K562 (cell line): ENCODE data around the gene TMC6. TPM values are rescaled to one million over a fixed set of nuclear protein-coding genes. Genes with fewer than 3 reads are reported as not detected.

Experiments used
- FOXJ3 ChIP-seq: sonication (generic); formaldehyde crosslinking; IDR thresholded peaks from 2 replicates; pipeline ENCODE4 v1.4.0; 2020; ENCODE audit warnings: mild to moderate bottlenecking, missing genetic modification reagents
- HNRNPL ChIP-seq: fragments of 200-400 bp; formaldehyde crosslinking; IDR thresholded peaks from 2 replicates; pipeline ENCODE4 v1.6.1; 2017; ENCODE audit warnings: low read depth, mild to moderate bottlenecking, low read length
- STAG1 ChIP-seq: sonication (generic); formaldehyde crosslinking; IDR thresholded peaks from 2 replicates; pipeline ENCODE4 v1.5.0; 2020; ENCODE audit warnings: missing genetic modification reagents, borderline replicate concordance
- TBL1XR1 ChIP-seq, 2 experiments: IDR thresholded peaks; 2 replicates each; pipeline ENCODE4 v1.6.1; 2012; ENCODE audit warnings: improper control_type of control experiment in 2 of 2, low read length in 2 of 2, mild to moderate bottlenecking in 1 of 2
- polyA plus RNA-seq, 8 experiments: library from polyadenylated mRNA; depleted of rRNA in 4 of 8; stranded (reverse) in 5 of 8; unstranded in 3 of 8; fragments of >200 nt; fragmentation: Nextera tagmentation in 2 of 8; fragmentation: Illumina TruSeq in 1 of 8; extraction: Ambion mirVana in 2 of 8; extraction: Trizol in 1 of 8; gene quantifications; 2 replicates each; pipeline versions ENCODE4 v1.2.1 to v1.2.3, GENCODE V29; 2011 to 2014; ENCODE audit warnings: inconsistent platforms in 1 of 8, missing spikeins in 1 of 8
- total RNA-seq, 7 experiments: library from RNA; depleted of rRNA in 6 of 7; stranded (reverse); fragments of >200 nt in 6 of 7; fragmentation: Illumina TruSeq in 2 of 7; extraction: Trizol in 2 of 7; gene quantifications; 2 replicates each; pipeline versions ENCODE4 v1.2.1 to v1.2.3, GENCODE V29; 2011 to 2021; ENCODE audit warnings: low replicate concordance in 1 of 7
- TF ChIP-seq, protein P1 (sequence below): fragments of 450-650 bp; IDR thresholded peaks from 2 replicates; pipeline ENCODE4 v1.6.1; 2016; ENCODE audit warnings: mild to moderate bottlenecking, moderate library complexity
- TF ChIP-seq, protein P2 (sequence below): sonication (generic); formaldehyde crosslinking; IDR thresholded peaks from 2 replicates; pipeline ENCODE4 v1.8.0; 2022; ENCODE audit warnings: missing genetic modification reagents, mild to moderate bottlenecking, moderate library complexity, borderline replicate concordance
- TF ChIP-seq, protein P3 (sequence below): fragments of 250-450 bp; sonication (Bioruptor Pico); IDR thresholded peaks from 2 replicates; pipeline ENCODE4 v1.4.0; 2020

The TMC6 gene
- total and polyA plus RNA-seq, 9 of the 15 experiments (the other 6 are each of a cell fraction or from before 2014, with no cell fraction given), result 4.1 to 351 (median 66.9) TPM

DNA sequence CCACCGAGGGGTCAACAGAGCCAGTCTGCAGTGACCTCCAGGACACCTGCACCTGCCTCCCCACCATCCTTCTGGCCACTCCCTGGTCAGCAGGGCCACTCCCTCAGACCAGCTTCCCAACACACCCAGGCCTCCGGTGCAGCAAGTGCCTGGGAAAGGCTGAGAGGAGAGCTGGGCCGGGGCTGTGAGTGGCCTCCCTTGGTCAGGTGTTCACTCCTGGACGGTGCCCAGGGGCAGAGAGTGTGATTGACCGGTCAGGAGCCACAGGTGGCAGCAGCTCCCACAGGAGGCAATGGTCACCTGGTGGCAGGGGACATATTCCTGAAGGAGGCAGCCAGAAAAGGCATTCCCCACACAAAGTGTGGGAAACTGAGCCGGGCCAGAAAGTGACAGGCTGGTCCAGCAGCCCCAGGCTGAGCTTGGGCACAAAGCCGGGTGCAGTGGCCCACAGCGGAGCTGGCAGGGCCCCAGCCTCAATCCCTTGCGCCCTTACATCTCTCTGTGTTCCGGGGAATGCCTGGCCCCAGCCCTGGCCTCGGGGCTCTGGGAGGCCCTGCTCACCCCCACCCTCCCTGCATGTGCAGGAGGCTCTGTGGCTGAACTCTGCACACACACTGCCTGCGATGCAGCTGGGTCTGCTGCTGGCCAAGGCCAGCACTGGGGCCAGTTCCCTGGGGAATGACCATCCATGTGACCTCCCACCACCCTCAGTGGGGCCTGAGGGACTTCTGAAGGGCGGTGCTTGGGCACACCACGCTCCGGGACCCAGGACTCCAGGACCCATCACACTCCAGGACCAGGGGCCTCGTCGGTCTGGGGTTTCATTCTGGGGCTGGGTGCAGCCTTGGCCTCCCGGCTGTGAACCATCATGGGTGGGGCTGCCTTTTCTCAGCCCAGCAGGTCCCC is 16.4 kb upstream of the TMC6 start (continued):
- TF ChIP-seq STAG1 (CRISPR knock-in tag) (peak; percentile 19; the same call in 1 of the 2 replicates), HNRNPL (no peak), TBL1XR1 (IDR thresholded peaks at IDR 0.05; ENCODE audit: low read length in 2 of 2) (no peak), FOXJ3 (no peak)
- TF ChIP-seq, protein P1, sequence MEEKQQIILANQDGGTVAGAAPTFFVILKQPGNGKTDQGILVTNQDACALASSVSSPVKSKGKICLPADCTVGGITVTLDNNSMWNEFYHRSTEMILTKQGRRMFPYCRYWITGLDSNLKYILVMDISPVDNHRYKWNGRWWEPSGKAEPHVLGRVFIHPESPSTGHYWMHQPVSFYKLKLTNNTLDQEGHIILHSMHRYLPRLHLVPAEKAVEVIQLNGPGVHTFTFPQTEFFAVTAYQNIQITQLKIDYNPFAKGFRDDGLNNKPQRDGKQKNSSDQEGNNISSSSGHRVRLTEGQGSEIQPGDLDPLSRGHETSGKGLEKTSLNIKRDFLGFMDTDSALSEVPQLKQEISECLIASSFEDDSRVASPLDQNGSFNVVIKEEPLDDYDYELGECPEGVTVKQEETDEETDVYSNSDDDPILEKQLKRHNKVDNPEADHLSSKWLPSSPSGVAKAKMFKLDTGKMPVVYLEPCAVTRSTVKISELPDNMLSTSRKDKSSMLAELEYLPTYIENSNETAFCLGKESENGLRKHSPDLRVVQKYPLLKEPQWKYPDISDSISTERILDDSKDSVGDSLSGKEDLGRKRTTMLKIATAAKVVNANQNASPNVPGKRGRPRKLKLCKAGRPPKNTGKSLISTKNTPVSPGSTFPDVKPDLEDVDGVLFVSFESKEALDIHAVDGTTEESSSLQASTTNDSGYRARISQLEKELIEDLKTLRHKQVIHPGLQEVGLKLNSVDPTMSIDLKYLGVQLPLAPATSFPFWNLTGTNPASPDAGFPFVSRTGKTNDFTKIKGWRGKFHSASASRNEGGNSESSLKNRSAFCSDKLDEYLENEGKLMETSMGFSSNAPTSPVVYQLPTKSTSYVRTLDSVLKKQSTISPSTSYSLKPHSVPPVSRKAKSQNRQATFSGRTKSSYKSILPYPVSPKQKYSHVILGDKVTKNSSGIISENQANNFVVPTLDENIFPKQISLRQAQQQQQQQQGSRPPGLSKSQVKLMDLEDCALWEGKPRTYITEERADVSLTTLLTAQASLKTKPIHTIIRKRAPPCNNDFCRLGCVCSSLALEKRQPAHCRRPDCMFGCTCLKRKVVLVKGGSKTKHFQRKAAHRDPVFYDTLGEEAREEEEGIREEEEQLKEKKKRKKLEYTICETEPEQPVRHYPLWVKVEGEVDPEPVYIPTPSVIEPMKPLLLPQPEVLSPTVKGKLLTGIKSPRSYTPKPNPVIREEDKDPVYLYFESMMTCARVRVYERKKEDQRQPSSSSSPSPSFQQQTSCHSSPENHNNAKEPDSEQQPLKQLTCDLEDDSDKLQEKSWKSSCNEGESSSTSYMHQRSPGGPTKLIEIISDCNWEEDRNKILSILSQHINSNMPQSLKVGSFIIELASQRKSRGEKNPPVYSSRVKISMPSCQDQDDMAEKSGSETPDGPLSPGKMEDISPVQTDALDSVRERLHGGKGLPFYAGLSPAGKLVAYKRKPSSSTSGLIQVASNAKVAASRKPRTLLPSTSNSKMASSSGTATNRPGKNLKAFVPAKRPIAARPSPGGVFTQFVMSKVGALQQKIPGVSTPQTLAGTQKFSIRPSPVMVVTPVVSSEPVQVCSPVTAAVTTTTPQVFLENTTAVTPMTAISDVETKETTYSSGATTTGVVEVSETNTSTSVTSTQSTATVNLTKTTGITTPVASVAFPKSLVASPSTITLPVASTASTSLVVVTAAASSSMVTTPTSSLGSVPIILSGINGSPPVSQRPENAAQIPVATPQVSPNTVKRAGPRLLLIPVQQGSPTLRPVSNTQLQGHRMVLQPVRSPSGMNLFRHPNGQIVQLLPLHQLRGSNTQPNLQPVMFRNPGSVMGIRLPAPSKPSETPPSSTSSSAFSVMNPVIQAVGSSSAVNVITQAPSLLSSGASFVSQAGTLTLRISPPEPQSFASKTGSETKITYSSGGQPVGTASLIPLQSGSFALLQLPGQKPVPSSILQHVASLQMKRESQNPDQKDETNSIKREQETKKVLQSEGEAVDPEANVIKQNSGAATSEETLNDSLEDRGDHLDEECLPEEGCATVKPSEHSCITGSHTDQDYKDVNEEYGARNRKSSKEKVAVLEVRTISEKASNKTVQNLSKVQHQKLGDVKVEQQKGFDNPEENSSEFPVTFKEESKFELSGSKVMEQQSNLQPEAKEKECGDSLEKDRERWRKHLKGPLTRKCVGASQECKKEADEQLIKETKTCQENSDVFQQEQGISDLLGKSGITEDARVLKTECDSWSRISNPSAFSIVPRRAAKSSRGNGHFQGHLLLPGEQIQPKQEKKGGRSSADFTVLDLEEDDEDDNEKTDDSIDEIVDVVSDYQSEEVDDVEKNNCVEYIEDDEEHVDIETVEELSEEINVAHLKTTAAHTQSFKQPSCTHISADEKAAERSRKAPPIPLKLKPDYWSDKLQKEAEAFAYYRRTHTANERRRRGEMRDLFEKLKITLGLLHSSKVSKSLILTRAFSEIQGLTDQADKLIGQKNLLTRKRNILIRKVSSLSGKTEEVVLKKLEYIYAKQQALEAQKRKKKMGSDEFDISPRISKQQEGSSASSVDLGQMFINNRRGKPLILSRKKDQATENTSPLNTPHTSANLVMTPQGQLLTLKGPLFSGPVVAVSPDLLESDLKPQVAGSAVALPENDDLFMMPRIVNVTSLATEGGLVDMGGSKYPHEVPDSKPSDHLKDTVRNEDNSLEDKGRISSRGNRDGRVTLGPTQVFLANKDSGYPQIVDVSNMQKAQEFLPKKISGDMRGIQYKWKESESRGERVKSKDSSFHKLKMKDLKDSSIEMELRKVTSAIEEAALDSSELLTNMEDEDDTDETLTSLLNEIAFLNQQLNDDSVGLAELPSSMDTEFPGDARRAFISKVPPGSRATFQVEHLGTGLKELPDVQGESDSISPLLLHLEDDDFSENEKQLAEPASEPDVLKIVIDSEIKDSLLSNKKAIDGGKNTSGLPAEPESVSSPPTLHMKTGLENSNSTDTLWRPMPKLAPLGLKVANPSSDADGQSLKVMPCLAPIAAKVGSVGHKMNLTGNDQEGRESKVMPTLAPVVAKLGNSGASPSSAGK, result peak; percentile 41; the same call in 1 of the 2 replicates
- TF ChIP-seq, protein P2, sequence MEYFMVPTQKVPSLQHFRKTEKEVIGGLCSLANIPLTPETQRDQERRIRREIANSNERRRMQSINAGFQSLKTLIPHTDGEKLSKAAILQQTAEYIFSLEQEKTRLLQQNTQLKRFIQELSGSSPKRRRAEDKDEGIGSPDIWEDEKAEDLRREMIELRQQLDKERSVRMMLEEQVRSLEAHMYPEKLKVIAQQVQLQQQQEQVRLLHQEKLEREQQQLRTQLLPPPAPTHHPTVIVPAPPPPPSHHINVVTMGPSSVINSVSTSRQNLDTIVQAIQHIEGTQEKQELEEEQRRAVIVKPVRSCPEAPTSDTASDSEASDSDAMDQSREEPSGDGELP (CRISPR knock-in tag), result 0 out of 2 replicates have a peak, but pooled peaks have one; percentile 64
- TF ChIP-seq, protein P3, sequence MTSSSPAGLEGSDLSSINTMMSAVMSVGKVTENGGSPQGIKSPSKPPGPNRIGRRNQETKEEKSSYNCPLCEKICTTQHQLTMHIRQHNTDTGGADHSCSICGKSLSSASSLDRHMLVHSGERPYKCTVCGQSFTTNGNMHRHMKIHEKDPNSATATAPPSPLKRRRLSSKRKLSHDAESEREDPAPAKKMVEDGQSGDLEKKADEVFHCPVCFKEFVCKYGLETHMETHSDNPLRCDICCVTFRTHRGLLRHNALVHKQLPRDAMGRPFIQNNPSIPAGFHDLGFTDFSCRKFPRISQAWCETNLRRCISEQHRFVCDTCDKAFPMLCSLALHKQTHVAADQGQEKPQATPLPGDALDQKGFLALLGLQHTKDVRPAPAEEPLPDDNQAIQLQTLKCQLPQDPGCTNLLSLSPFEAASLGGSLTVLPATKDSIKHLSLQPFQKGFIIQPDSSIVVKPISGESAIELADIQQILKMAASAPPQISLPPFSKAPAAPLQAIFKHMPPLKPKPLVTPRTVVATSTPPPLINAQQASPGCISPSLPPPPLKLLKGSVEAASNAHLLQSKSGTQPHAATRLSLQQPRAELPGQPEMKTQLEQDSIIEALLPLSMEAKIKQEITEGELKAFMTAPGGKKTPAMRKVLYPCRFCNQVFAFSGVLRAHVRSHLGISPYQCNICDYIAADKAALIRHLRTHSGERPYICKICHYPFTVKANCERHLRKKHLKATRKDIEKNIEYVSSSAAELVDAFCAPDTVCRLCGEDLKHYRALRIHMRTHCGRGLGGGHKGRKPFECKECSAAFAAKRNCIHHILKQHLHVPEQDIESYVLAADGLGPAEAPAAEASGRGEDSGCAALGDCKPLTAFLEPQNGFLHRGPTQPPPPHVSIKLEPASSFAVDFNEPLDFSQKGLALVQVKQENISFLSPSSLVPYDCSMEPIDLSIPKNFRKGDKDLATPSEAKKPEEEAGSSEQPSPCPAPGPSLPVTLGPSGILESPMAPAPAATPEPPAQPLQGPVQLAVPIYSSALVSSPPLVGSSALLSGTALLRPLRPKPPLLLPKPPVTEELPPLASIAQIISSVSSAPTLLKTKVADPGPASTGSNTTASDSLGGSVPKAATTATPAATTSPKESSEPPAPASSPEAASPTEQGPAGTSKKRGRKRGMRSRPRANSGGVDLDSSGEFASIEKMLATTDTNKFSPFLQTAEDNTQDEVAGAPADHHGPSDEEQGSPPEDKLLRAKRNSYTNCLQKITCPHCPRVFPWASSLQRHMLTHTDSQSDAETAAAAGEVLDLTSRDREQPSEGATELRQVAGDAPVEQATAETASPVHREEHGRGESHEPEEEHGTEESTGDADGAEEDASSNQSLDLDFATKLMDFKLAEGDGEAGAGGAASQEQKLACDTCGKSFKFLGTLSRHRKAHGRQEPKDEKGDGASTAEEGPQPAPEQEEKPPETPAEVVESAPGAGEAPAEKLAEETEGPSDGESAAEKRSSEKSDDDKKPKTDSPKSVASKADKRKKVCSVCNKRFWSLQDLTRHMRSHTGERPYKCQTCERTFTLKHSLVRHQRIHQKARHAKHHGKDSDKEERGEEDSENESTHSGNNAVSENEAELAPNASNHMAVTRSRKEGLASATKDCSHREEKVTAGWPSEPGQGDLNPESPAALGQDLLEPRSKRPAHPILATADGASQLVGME, result no peak
